Left hindlimb (tissue), 1 donor: ENCODE results near the gene COL4A2.
"Not testable (repeated sequence)": the region's sequence is repeated elsewhere in the genome, so short reads cannot be mapped to it uniquely, and the experiment has no call there.

ENCODE experiments used
- DNase-seq: peaks from one replicate; pipeline ENCODE4 v3.0.0-alpha.2; 2018

COL4A2 gene

GRCh38 chr13:110444226-110444653 is 137.2 kb downstream of the COL4A2 start:
- DNase-seq, result no peak

DNA sequence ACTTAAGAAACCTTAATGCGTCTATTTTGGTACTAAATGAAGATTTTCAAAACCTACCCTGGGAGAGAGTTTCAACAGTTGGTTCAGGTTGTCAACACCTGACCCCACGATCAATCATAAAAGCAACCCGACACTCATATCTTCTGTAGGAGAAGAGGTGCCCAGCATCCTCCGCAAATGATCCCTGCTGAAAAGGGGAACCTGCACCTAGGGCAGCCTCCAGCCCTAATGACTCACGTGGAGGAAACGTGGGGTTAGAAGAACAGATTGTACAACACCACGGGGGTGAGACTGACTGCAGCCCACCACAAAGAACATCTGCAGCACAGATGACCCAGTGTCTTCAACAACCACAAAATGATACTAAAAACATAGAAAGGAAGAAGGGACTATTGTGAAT is 138.1 kb downstream of the COL4A2 start:
- DNase-seq, result no peak

- DNase-seq, result no peak
Observed at GRCh38 chr13:110445722-110446574, 138.9 kb downstream of the COL4A2 start.

DNA sequence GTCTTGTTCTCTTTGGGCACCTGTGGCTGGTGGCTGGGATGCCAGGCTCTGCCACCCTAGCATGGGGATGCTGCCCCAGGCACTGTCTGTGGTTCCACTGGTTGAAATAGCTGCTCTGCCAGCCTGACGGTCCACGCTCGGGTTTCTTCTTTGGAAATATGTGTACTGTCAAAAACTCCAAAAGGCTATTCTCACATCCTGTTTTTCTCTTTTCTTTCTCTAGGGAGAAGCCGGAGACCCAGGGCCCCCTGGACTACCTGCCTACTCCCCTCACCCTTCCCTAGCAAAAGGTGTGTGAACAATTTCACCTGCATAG is 139.4 kb downstream of the COL4A2 start:
- DNase-seq, result no peak

DNA sequence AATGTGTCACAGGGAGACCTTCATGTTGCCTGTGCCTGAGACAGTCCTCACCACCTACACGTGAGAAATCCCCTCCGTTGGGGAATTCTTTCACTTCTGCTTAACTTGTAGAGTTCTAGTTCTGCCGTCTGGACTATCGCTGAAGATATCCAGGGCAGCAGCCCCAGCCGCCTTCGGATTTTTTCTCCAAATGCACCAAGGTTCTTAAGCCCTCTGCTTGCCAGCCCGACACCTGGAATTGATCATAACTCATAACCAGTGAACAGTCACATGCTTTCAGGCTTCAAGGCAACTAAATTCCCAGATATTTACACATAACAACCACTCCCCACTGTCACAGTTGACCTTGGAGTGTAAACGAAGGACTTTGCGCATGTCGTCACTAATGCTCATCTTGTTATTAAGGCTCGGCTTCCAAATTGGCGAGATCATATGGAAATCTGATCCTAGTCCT is 140.0 kb downstream of the COL4A2 start:
- no peak for DNase-seq

GRCh38 chr13:110447801-110448200 is 140.7 kb downstream of the COL4A2 start:
- no peak for DNase-seq

GRCh38 chr13:110448230-110448629 is 141.1 kb downstream of the COL4A2 start:
- DNase-seq, result no peak

DNA sequence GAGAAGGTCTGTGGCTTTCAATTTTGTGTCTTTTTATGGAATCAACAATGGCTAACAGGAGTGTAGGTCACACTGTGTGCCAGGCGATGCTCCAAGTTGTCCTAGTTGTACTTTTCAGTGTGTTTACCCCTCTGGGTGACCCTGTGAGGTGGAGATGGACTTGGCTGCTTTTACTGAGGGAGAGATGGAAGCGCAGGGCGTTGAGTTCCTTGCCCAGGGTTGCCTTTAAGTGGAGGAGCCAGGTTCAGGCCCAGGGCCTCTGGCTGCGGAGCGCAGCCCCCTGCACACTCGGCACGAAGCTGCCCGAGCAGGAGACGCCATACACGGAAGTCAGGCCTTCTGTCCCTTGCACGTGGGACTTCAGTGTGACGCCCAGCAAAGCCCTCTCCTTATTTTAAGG is 141.6 kb downstream of the COL4A2 start:
- DNase-seq, result no peak

DNA sequence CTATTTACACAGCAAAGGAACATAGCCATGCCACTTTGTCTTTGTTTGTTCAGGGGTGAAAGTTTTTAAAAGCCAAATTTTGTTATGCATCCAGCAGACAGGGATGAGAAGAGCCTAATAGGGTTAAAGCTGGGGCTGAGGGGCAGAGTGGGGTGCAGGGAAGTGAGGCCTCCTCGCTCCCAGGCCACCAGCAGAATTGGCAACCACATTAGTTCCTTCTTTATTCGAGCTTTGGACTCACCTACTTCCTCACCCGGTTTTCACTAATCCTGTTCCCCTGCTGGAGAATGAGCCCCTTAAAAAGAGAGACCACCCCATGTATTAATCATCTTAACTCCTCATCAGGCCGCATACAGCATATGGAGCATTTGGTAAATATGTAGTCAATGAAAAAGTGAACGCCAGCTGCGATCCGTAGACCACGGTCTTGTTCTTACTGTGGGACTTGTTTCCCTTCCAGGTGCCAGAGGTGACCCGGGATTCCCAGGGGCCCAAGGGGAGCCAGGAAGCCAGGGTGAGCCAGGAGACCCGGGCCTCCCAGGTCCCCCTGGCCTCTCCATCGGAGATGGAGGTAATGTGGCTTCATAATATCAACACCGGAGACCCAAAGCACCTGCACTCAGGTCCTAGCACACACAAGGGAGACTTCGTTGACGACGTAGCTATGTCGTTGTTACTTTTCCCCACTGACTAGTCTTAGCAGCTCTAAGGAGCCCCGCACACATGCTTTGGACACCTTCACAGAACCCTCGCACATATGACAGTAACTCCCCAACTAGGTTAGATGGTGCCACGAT is 142.3 kb downstream of the COL4A2 start:
- no peak for DNase-seq

GRCh38 chr13:110450016-110450900 is 143.2 kb downstream of the COL4A2 start:
- DNase-seq, result no peak

- no peak for DNase-seq
Observed at GRCh38 chr13:110450941-110451730, 144.1 kb downstream of the COL4A2 start.

GRCh38 chr13:110453091-110453490 is 146.0 kb downstream of the COL4A2 start:
- DNase-seq, result not testable (repeated sequence)

- no peak for DNase-seq
Observed at GRCh38 chr13:110453797-110454196, 146.7 kb downstream of the COL4A2 start.

- no peak for DNase-seq
Observed at GRCh38 chr13:110454227-110454859, 147.3 kb downstream of the COL4A2 start.

DNA sequence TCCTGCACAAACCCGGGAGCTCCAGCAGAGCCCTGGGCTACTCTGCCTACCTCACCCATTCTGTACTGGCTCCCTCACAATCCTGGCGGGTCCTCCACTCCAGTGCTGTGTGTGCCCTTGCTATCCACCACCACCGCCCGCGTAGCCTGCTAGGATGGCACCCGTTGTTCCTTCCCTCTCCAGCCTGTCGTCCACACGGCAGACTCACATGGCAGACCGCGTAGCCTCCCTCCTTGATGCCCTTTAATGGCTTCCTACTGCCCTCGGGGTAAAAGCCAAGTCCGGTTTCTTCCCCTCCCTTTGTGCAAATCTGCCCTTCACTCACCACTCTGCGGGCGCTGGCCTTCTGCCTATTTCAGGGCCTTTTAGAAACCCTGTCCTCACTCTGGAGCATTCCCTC is 147.9 kb downstream of the COL4A2 start:
- no peak for DNase-seq

DNA sequence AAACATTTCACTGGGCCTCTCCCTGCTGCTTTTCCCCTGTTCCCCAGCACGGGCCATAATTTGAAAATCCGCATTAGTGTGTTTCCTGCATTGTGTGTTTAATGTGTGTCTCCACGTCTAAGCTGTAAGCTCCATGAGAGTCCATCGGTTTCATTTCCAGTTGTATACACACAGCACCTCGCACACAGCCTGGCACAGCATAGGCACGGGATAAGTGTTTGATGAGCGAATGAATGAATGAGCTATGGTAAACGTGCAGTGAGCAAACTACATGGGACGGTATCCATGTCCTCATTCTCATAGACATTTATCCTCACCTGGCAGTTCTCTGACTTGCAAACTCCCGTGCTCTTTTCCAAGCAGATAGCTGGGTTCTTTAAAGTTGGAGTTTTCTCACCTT is 148.4 kb downstream of the COL4A2 start:
- no peak for DNase-seq

- DNase-seq, result peak; percentile 65
Observed at GRCh38 chr13:110455941-110456340, 148.9 kb downstream of the COL4A2 start.

DNA sequence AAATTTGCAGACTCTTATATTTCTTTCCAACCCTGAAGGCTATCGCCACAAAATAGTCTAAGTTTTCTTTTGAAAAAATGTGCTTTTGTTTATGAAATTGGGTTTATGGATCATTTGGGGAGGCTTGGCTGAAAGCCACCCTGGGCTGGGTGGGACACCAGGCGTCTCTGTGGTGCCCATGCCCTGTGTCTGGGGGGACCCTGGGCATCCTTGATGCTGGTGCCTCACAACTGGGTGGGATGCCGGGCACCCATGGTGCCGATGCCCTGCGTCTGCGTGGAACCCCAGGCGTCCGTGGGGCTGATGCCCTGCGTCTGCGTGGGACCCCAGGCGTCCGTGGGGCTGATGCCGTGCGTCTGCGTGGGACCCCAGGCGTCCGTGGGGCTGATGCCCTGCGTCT is 149.5 kb downstream of the COL4A2 start:
- no peak for DNase-seq

DNA sequence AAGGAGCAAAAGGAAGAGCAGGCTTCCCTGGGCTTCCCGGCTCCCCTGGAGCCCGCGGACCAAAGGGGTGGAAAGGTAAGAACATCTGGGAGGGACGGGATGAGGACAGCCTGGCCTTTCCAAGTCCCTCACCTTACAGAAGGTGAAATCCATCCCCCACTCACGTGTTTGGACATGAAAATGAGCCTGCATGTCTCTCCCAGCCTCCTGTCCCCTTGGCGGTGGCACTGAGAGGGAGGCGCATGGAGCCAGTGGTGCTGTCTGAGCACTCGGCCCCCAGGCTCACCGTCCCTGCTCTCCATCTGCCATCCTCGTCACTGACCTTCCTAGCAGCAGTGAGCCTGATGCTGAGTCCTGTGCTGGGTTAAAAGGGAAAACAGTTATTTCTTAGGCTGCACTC is 150.3 kb downstream of the COL4A2 start:
- no peak for DNase-seq

- no peak for DNase-seq
Observed at GRCh38 chr13:110458017-110458416, 150.9 kb downstream of the COL4A2 start.

DNA sequence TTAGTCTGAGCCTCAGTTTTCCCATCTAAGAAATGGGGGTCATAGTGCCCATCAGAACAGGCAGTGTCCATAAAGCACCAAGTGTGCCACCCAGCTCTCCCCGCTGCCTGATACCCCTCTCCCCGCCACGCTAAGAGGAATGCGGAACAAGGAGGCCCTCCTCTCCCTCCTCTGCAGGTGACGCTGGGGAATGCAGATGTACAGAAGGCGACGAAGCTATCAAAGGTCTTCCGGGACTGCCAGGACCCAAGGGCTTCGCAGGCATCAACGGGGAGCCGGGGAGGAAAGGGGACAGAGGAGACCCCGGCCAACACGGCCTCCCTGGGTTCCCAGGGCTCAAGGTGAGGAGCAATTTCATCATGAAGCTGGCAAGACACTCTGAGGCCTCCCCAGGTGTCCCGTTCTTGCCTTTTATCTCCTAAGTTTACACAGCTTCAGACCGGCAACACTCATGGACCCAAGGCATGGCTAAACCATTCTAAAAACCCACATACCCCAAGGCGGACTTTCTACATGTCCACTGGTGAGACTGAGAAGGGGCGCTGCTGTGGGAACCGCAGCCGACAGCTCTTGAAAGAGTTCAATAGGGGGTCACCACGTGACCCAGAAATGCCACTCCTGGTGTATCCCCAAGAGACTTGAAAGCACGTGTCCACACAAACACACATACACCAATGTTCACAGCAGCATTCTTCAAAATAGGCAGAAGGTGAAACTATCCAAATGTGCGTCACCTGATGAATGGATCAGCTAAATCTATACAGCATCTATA is 151.7 kb downstream of the COL4A2 start:
- no peak for DNase-seq
